Testis (tissue), 2 donors: ENCODE measurements around the gene CDYL.

Source experiments
- CTCF ChIP-seq, 3 experiments: fragments of 450-650 bp in 2 of 3; fragments of 200-600 bp in 1 of 3; sonication (generic) in 1 of 3; IDR thresholded peaks; one replicate each; pipeline ENCODE4 v1.5.1; 2016 to 2019; ENCODE audit warnings: antibody characterized with exemption in 3 of 3, mild to moderate bottlenecking in 2 of 3, moderate library complexity in 1 of 3
- POLR2A ChIP-seq: fragments of 450-650 bp; IDR thresholded peaks from one replicate; pipeline ENCODE4 v1.6.1; 2017; ENCODE audit warnings: antibody characterized with exemption, mild to moderate bottlenecking, moderate library complexity

- TF ChIP-seq CTCF (IDR thresholded peaks at IDR 0.05) (no peak), POLR2A (no peak)
Observed at GRCh38 chr6:4957521-4958231, 181.5 kb downstream of the CDYL start.
